Mesothelial cell of epicardium (in vitro differentiated cells): Measurements from ENCODE around the gene THSD7A. TPM values are rescaled to one million over a fixed set of nuclear protein-coding genes. Genes with fewer than 3 reads are reported as not detected.

ENCODE experiments used
- DNase-seq, 2 experiments: peaks; one replicate each; pipeline ENCODE4 v3.0.0; 2021; ENCODE audit warnings: low spot score in 2 of 2; ENCODE audit not compliant: unreplicated experiment in 2 of 2
- H3K27ac Mint-ChIP-seq: 2 replicates; pipeline ENCODE4 v1.8.0; 2021; ENCODE audit warnings: mixed read lengths
- H3K27me3 Mint-ChIP-seq: 2 replicates; pipeline ENCODE4 v1.8.0; 2021; ENCODE audit warnings: low read depth, mixed read lengths
- H3K36me3 Mint-ChIP-seq: 2 replicates; pipeline ENCODE4 v1.8.0; 2021; ENCODE audit warnings: mixed read lengths
- H3K4me1 Mint-ChIP-seq: 2 replicates; pipeline ENCODE4 v1.8.0; 2021; ENCODE audit warnings: mixed read lengths
- H3K4me3 Mint-ChIP-seq: 2 replicates; pipeline ENCODE4 v1.8.0; 2021; ENCODE audit warnings: mild to moderate bottlenecking, moderate library complexity, mixed read lengths
- H3K9me3 Mint-ChIP-seq: 2 replicates; pipeline ENCODE4 v1.8.0; 2021; ENCODE audit warnings: mixed read lengths
- total RNA-seq: library from RNA; stranded (reverse); gene quantifications from 3 replicates; pipeline ENCODE4 v1.2.1, GENCODE V29; 2021
- TF ChIP-seq, protein P1 (sequence below): fragments of 200-600 bp; sonication (generic); IDR thresholded peaks from one replicate; pipeline ENCODE4 v1.5.0; 2021; ENCODE audit warnings: antibody characterized with exemption; ENCODE audit not compliant: unreplicated experiment

Gene THSD7A
- total RNA-seq, 1 donor from 2014 or later: 13.4 TPM

DNA sequence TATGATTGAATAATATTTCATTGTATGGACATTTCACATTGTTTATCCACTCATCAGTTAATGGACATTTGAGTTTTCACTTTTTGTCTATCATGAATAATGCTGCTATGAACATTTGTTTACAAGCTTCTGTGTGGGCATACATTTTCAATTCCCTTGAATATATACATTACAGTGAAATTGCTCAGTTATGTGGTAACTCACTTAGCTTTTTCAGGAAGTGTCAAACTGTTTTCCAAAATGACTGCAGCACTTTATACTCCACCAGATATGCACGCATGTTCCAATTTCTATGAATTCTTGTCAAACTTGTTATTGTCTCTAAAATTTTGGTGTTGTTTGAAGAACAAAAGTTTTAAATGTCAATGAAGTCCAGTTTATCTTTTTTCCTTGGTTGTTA is 401.2 kb downstream of the THSD7A start:
- H3K36me3 Mint-ChIP-seq: no peaks in the 10 kb centered on the region

GRCh38 chr7:11430112-11430511 is 401.9 kb downstream of the THSD7A start:
- no peak overlapping the region for H3K27ac Mint-ChIP-seq

More for the DNA sequence above, 401.2 kb downstream of the THSD7A start:
- Mint-ChIP-seq H3K4me1 (peaks cover 17% of the 10 kb centered on the region), H3K4me3 (no peak overlapping the region), H3K9me3 (peaks cover 5% of the 10 kb centered on the region), H3K27ac (no peak overlapping the region), H3K27me3 (no peaks in the 10 kb centered on the region)
- DNase-seq: no peak
- TF ChIP-seq, protein P1, sequence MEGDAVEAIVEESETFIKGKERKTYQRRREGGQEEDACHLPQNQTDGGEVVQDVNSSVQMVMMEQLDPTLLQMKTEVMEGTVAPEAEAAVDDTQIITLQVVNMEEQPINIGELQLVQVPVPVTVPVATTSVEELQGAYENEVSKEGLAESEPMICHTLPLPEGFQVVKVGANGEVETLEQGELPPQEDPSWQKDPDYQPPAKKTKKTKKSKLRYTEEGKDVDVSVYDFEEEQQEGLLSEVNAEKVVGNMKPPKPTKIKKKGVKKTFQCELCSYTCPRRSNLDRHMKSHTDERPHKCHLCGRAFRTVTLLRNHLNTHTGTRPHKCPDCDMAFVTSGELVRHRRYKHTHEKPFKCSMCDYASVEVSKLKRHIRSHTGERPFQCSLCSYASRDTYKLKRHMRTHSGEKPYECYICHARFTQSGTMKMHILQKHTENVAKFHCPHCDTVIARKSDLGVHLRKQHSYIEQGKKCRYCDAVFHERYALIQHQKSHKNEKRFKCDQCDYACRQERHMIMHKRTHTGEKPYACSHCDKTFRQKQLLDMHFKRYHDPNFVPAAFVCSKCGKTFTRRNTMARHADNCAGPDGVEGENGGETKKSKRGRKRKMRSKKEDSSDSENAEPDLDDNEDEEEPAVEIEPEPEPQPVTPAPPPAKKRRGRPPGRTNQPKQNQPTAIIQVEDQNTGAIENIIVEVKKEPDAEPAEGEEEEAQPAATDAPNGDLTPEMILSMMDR: no peak

DNA sequence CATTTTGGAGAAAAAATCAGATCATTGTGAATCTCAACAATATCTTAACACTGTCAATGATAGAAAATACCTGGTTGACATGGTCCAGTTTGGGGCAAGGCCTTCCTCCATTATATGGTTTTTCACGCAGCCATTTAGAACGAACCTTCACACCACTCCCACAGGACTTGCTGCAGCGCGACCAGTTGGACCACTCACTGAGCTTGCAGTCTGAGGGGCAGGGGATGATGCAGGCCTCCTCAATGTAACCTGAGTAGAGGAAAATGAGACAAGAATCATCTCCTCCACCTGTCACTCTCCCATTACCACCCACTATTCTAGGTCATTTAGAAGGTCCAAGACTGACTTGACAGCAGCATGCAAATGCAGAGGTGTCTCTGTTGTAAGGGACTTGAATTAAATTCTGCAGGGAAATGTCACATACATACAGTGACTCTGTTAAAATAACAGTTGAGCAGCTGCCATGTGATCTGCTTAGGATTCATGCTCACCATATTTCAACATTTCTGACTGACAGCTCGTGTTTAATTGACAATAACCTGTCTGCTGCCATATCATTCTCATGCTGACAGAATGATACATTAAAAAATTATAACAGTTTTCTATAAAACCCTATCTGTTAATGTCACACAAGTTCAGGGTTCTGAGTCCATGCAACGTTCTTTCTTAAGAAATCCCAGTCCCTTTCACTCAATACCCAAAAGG is 403.0 kb downstream of the THSD7A start:
- DNase-seq: no peak
- TF ChIP-seq, protein P1: no peak
- Mint-ChIP-seq H3K9me3 (no peaks in the 10 kb centered on the region), H3K4me3 (no peak overlapping the region), H3K27me3 (no peaks in the 10 kb centered on the region), H3K4me1 (peaks cover 12% of the 10 kb centered on the region), H3K36me3 (no peaks in the 10 kb centered on the region), H3K27ac (no peak overlapping the region)

More at GRCh38 chr7:11430112-11430511, 401.9 kb downstream of the THSD7A start:
- TF ChIP-seq, protein P1: no peak
- Mint-ChIP-seq H3K27me3 (no peaks in the 10 kb centered on the region), H3K36me3 (no peaks in the 10 kb centered on the region), H3K4me1 (peaks cover 17% of the 10 kb centered on the region), H3K4me3 (no peak overlapping the region), H3K9me3 (peaks cover under 1% of the 10 kb centered on the region)
- no peak for DNase-seq

GRCh38 chr7:11427686-11428273 is 404.2 kb downstream of the THSD7A start:
- DNase-seq: no peak
- H3K36me3 Mint-ChIP-seq: peaks cover 3% of the 10 kb centered on the region
- peaks cover 6% of the 10 kb centered on the region for H3K4me1 Mint-ChIP-seq
- H3K27me3 Mint-ChIP-seq: no peaks in the 10 kb centered on the region
- H3K4me3 Mint-ChIP-seq: no peak overlapping the region
- H3K9me3 Mint-ChIP-seq: no peaks in the 10 kb centered on the region
- TF ChIP-seq, protein P1: peak; percentile 66
- H3K27ac Mint-ChIP-seq: no peak overlapping the region

DNA sequence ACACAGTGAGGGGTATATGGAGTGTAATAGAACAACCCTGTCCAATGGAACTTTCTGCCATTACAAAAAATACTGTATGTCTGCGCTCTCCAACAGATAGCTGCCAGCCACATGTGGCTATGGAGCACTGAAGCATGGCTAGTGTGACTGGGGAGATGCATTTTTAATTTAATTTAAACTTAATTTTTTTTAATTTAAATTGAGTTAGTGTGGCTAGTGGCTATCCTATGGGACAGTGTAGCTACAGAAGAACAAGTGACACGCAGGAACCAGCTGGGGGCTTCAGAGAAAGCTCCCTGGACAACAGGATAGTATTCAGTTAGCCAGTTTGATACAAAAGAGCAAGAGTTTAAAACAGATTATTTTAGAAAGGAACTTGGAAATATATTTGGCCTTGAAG is 408.0 kb downstream of the THSD7A start:
- TF ChIP-seq, protein P1: no peak
- Mint-ChIP-seq H3K9me3 (peaks cover 15% of the 10 kb centered on the region), H3K4me1 (peaks cover 6% of the 10 kb centered on the region), H3K36me3 (peaks cover 26% of the 10 kb centered on the region), H3K4me3 (no peak overlapping the region), H3K27me3 (no peaks in the 10 kb centered on the region), H3K27ac (no peak overlapping the region)
- DNase-seq: no peak
